HepG2 (cell line): ENCODE data around the gene SLC5A6. TPM values are rescaled to one million over a fixed set of nuclear protein-coding genes. Genes with fewer than 3 reads are reported as not detected.

Experiments
- ATAC-seq: fragments of 200-7000 bp; cut with Tn5 transposase; 3 replicates; pipeline ENCODE4 v1.9.1; 2020; ENCODE audit warnings: mild to moderate bottlenecking, moderate library complexity
- BruUV-seq: library from RNA; stranded (reverse); fragments of 400-500 nt; replicated peaks from 2 replicates; lab custom pipeline; 2021; lab: Mats Ljungman, UMichigan
- CTCF ChIA-PET: fragments of 300-600 bp; formaldehyde crosslinking; extraction: SDS; loops from one replicate; lab custom pipeline; 2021; ENCODE audit warnings: low total read pairs, inconsistent platforms, low intra/inter-chr PET ratio; lab: Yijun Ruan, JAX
- POLR2A ChIA-PET: fragments of 350-600 bp; sonication (Branson Sonifier 250); formaldehyde crosslinking; loops from one replicate; lab custom pipeline; 2020; ENCODE audit warnings: antibody characterized with exemption, inconsistent platforms; lab: Yijun Ruan, JAX
- DNase-seq: peaks from one replicate; pipeline ENCODE4 v3.0.0-alpha.2; 2015; ENCODE audit warnings: low spot score
- FAIRE-seq: peaks from 3 replicates; lab custom pipeline; 2011; peaks lifted over from hg19 to GRCh38; lab: Jason Lieb, UNC
- H2AFZ ChIP-seq: one replicate; pipeline ENCODE4 v1.6.1; 2011; ENCODE audit warnings: low read length, inconsistent platforms
- H3K27ac ChIP-seq: fragments of 300-600 bp; 3 replicates; pipeline ENCODE4 v1.8.0; 2011; ENCODE audit warnings: mixed run types, mild to moderate bottlenecking, mixed read lengths, low read length, inconsistent platforms; ENCODE audit not compliant: insufficient read depth; ENCODE audit errors: extremely low read length
- H3K27me3 ChIP-seq, 2 experiments: fragments of 200-600 bp in 1 of 2; 2 replicates in 1 of 2; 3 replicates in 1 of 2; pipeline versions ENCODE4 v1.6.0 to v1.8.0; 2011; ENCODE audit warnings: low read length in 2 of 2, mild to moderate bottlenecking in 2 of 2, moderate library complexity in 2 of 2, inconsistent platforms in 1 of 2; ENCODE audit not compliant: insufficient read depth in 2 of 2, control insufficient read depth in 1 of 2
- H3K36me3 ChIP-seq, 2 experiments: fragments of 200-600 bp in 1 of 2; replicated peaks in 1 of 2; 2 replicates in 1 of 2; 3 replicates in 1 of 2; pipeline versions ENCODE4 v1.5.1 to v1.8.0; 2011; ENCODE audit warnings: low read length in 2 of 2, inconsistent platforms in 1 of 2; ENCODE audit not compliant: insufficient read depth in 2 of 2, control insufficient read depth in 1 of 2
- H3K4me1 ChIP-seq: 2 replicates; pipeline ENCODE4 v1.5.1; 2012; ENCODE audit warnings: low read length, inconsistent platforms; ENCODE audit not compliant: insufficient read depth
- H3K4me2 ChIP-seq: 2 replicates; pipeline ENCODE4 v1.6.0; 2011; ENCODE audit warnings: low read depth, low read length, inconsistent platforms
- H3K4me3 ChIP-seq, 3 experiments: fragments of 200-600 bp in 1 of 3; sonication (generic), shearing (Covaris generic) in 1 of 3; replicated peaks in 1 of 3; 2 replicates each; pipeline ENCODE4 v1.5.1; 2011 to 2016; ENCODE audit warnings: low read length in 3 of 3, inconsistent platforms in 2 of 3, low read depth in 2 of 3, mild to moderate bottlenecking in 2 of 3, control low read depth in 1 of 3, mixed read lengths in 1 of 3; ENCODE audit not compliant: insufficient read depth in 1 of 3
- H3K79me2 ChIP-seq: one replicate; pipeline ENCODE4 v1.6.1; 2011; ENCODE audit warnings: low read length, inconsistent platforms; ENCODE audit not compliant: insufficient read depth
- H3K9ac ChIP-seq: 2 replicates; pipeline ENCODE4 v1.6.0; 2011; ENCODE audit warnings: mild to moderate bottlenecking, low read depth, low read length, inconsistent platforms; ENCODE audit not compliant: insufficient read depth
- H3K9me3 ChIP-seq: 2 replicates; pipeline ENCODE4 v1.5.1; 2012; ENCODE audit warnings: mild to moderate bottlenecking, low read length
- H4K20me1 ChIP-seq: 2 replicates; pipeline ENCODE4 v1.6.0; 2011; ENCODE audit warnings: inconsistent platforms, mild to moderate bottlenecking, low read length, moderate library complexity; ENCODE audit not compliant: insufficient read depth
- ATF7 ChIP-seq, 2 experiments: fragments of 450-650 bp in 1 of 2; sonication (generic) in 1 of 2; formaldehyde crosslinking in 1 of 2; IDR thresholded peaks; 2 replicates each; pipeline versions ENCODE4 v1.4.0 to v1.6.1; 2016 to 2020; ENCODE audit warnings: antibody characterized with exemption in 1 of 2, mild to moderate bottlenecking in 1 of 2, missing genetic modification reagents in 1 of 2
- CHD4 ChIP-seq: fragments of 200-600 bp; sonication (generic); IDR thresholded peaks from 2 replicates; pipeline ENCODE4 v1.7.0; 2017; ENCODE audit warnings: mild to moderate bottlenecking, low read length, borderline replicate concordance
- GLI4 ChIP-seq: sonication (generic); formaldehyde crosslinking; IDR thresholded peaks from 2 replicates; pipeline ENCODE4 v1.5.1; 2020; ENCODE audit warnings: missing genetic modification reagents, mild to moderate bottlenecking, moderate library complexity, borderline replicate concordance
- SRY ChIP-seq: sonication (generic); formaldehyde crosslinking; IDR thresholded peaks from 2 replicates; pipeline ENCODE4 v1.8.0; 2022; ENCODE audit warnings: mild to moderate bottlenecking, missing genetic modification reagents
- TCF7 ChIP-seq: sonication (generic); IDR thresholded peaks from 2 replicates; pipeline ENCODE4 v1.6.1; 2016; ENCODE audit warnings: antibody characterized with exemption, low read depth
- ZBTB25 ChIP-seq: IDR thresholded peaks from 2 replicates; pipeline ENCODE4 v1.6.1; 2018; ENCODE audit warnings: missing genetic modification reagents
- ZFAT ChIP-seq: sonication (generic); formaldehyde crosslinking; conservative IDR thresholded peaks from 2 replicates; pipeline ENCODE4 v1.8.1; 2023; ENCODE audit warnings: missing genetic modification reagents, inconsistent platforms
- ZNF101 ChIP-seq: sonication (generic); formaldehyde crosslinking; IDR thresholded peaks from 2 replicates; pipeline ENCODE4 v1.4.0; 2020; ENCODE audit warnings: mild to moderate bottlenecking, low read depth, missing genetic modification reagents, borderline replicate concordance
- ZNF143 ChIP-seq: sonication (generic); formaldehyde crosslinking; IDR thresholded peaks from 2 replicates; pipeline ENCODE4 v1.4.0; 2020; ENCODE audit warnings: missing genetic modification reagents
- ZNF543 ChIP-seq: sonication (generic); formaldehyde crosslinking; IDR thresholded peaks from 2 replicates; pipeline ENCODE4 v1.4.0; 2020; ENCODE audit warnings: mild to moderate bottlenecking, missing genetic modification reagents
- ZNF549 ChIP-seq: sonication (generic); formaldehyde crosslinking; IDR thresholded peaks from 2 replicates; pipeline ENCODE4 v1.5.0; 2020; ENCODE audit warnings: missing genetic modification reagents
- WGBS: methylation state at CpG from one replicate; pipeline ENCODE4 v1.1.6; 2017; ENCODE audit warnings: low lambda C conversion rate; 5-methylcytosine and 5-hydroxymethylcytosine counted together
- in situ Hi-C: cut with HindIII; loops from 2 replicates; pipeline ENCODE4 v1.10.0; 2017; ENCODE audit warnings: low pct_unique_long_range_greater_than_20kb; ENCODE audit not compliant: extremely low pct_ligation_motif_present
- intact Hi-C: fragments of 100-400 bp; cut with micrococcal nuclease; formaldehyde crosslinking; loops from one replicate; pipeline ENCODE4 v1.10.0; 2022; ENCODE audit not compliant: unreplicated experiment
- polyA plus RNA-seq, 8 experiments: library from polyadenylated mRNA; depleted of rRNA in 3 of 8; stranded (reverse) in 7 of 8; unstranded in 1 of 8; fragments of >200 nt; fragmentation: Illumina TruSeq in 4 of 8; extraction: Trizol in 4 of 8; gene quantifications; 2 replicates each; pipeline versions ENCODE4 v1.2.1 to v1.2.3, GENCODE V29; 2011 to 2016; ENCODE audit warnings: low read depth in 4 of 8, missing spikeins in 1 of 8, mixed read lengths in 1 of 8; ENCODE audit not compliant: insufficient read depth in 1 of 8
- total RNA-seq, 5 experiments: library from RNA; depleted of rRNA; stranded (reverse); fragments of >200 nt; fragmentation: Illumina TruSeq; extraction: Trizol; gene quantifications; 2 replicates each; pipeline ENCODE4 v1.2.3, GENCODE V29; 2016; ENCODE audit warnings: low read depth in 1 of 5
- TF ChIP-seq, protein P1 (sequence below): sonication (generic); formaldehyde crosslinking; IDR thresholded peaks from 2 replicates; pipeline ENCODE4 v1.5.0; 2020; ENCODE audit warnings: mild to moderate bottlenecking, missing genetic modification reagents
- TF ChIP-seq, protein P2 (sequence below): sonication (generic); formaldehyde crosslinking; IDR thresholded peaks from 2 replicates; pipeline ENCODE4 v1.5.1; 2020; ENCODE audit warnings: mild to moderate bottlenecking, missing genetic modification reagents, borderline replicate concordance
- TF ChIP-seq, protein P3 (sequence below): IDR thresholded peaks from 2 replicates; pipeline ENCODE4 v1.6.1; 2016

SLC5A6 gene
- total and polyA plus RNA-seq, 2 of the 13 experiments (the other 11 are each of a cell fraction or from before 2014, with no cell fraction given) = 135 to 417 TPM

GRCh38 chr2:27223416-27223815 lies 11.3 kb upstream of the SLC5A6 start:
- POLR2A ChIA-PET = interaction anchor here (1.3 kb wide), 1 partner anchor 21 kb away, joined by 3 read pairs; no protein-coding TSS in a partner anchor
- BruUV-seq = no TSS peak
- H4K20me1 ChIP-seq = no peaks in the 10 kb centered on the region
- H2AFZ ChIP-seq = no peak overlapping the region
- no peak overlapping the region for H3K4me3 ChIP-seq
- H3K36me3 ChIP-seq = peaks cover 51 to 81% of the 10 kb centered on the region in 2 experiments
- no peaks in the 10 kb centered on the region for H3K27me3 ChIP-seq
- no peak overlapping the region for H3K4me2 ChIP-seq
- FAIRE-seq = no peak
- peaks cover 10% of the 10 kb centered on the region for H3K4me1 ChIP-seq
- CTCF ChIA-PET = no interaction called here
- no peak for TF ChIP-seq ZNF549 (CRISPR knock-in tag)
- TF ChIP-seq GLI4 (CRISPR knock-in tag) = no peak
- TF ChIP-seq, protein P1, sequence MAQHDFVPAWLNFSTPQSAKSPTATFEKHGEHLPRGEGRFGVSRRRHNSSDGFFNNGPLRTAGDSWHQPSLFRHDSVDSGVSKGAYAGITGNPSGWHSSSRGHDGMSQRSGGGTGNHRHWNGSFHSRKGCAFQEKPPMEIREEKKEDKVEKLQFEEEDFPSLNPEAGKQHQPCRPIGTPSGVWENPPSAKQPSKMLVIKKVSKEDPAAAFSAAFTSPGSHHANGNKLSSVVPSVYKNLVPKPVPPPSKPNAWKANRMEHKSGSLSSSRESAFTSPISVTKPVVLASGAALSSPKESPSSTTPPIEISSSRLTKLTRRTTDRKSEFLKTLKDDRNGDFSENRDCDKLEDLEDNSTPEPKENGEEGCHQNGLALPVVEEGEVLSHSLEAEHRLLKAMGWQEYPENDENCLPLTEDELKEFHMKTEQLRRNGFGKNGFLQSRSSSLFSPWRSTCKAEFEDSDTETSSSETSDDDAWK (CRISPR knock-in tag) = no peak
- no peak for TF ChIP-seq CHD4
- TF ChIP-seq, protein P2, sequence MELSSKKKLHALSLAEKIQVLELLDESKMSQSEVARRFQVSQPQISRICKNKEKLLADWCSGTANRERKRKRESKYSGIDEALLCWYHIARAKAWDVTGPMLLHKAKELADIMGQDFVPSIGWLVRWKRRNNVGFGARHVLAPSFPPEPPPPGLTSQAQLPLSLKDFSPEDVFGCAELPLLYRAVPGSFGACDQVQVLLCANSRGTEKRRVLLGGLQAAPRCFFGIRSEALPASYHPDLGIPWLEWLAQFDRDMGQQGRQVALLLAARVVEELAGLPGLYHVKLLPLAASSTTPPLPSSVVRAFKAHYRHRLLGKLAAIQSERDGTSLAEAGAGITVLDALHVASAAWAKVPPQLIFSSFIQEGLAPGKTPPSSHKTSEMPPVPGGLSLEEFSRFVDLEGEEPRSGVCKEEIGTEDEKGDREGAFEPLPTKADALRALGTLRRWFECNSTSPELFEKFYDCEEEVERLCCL (CRISPR knock-in tag) = no peak
- no peak for TF ChIP-seq ZNF143 (CRISPR knock-in tag)
- TF ChIP-seq ZNF101 (CRISPR knock-in tag) = no peak
- TF ChIP-seq, protein P3, sequence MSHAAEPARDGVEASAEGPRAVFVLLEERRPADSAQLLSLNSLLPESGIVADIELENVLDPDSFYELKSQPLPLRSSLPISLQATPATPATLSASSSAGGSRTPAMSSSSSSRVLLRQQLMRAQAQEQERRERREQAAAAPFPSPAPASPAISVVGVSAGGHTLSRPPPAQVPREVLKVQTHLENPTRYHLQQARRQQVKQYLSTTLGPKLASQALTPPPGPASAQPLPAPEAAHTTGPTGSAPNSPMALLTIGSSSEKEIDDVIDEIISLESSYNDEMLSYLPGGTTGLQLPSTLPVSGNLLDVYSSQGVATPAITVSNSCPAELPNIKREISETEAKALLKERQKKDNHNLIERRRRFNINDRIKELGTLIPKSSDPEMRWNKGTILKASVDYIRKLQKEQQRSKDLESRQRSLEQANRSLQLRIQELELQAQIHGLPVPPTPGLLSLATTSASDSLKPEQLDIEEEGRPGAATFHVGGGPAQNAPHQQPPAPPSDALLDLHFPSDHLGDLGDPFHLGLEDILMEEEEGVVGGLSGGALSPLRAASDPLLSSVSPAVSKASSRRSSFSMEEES (CRISPR knock-in tag) = no peak
- TF ChIP-seq ATF7 (IDR thresholded peaks at IDR 0.05) = no peak
- no peak for TF ChIP-seq ATF7 (CRISPR knock-in tag; IDR thresholded peaks at IDR 0.05)
- no peak for TF ChIP-seq ZNF543 (CRISPR knock-in tag)
- no peak for TF ChIP-seq SRY (CRISPR knock-in tag)
- TF ChIP-seq ZBTB25 (CRISPR knock-in tag) = no peak
- no peak for TF ChIP-seq TCF7
- TF ChIP-seq ZFAT (CRISPR knock-in tag) = no peak
- TF ChIP-seq, all 625 proteins: peak for 0
- in situ Hi-C loops (no loop called here), intact Hi-C loops (no loop called here)
- no peaks in the 10 kb centered on the region for H3K9me3 ChIP-seq
- H3K27ac ChIP-seq = no peak overlapping the region
- ATAC-seq (no peak), DNase-seq (no peak)
- no peak overlapping the region for H3K9ac ChIP-seq
- 99% methylated on average over 6 of the region's 6 CpGs for WGBS
- no peaks in the 10 kb centered on the region for H3K79me2 ChIP-seq
